Large intestine (tissue), 3 donors: ENCODE results near the gene DAPP1. TPM values are rescaled to one million over a fixed set of nuclear protein-coding genes. Genes with fewer than 3 reads are reported as not detected.

Experiments used
- DNase-seq, 2 donors: peaks; one replicate each; pipeline versions ENCODE4 v3.0.0 to v3.0.0-alpha.2; 2013
- H3K27ac ChIP-seq: one replicate; pipeline ENCODE4 v1.5.1; 2013; ENCODE audit warnings: low read length
- H3K27me3 ChIP-seq: 2 replicates; pipeline ENCODE4 v1.6.1; 2013; ENCODE audit warnings: low read length; ENCODE audit not compliant: control insufficient read depth, insufficient read depth
- H3K36me3 ChIP-seq: 2 replicates; pipeline ENCODE4 v1.6.1; 2013; ENCODE audit warnings: low read length; ENCODE audit not compliant: control insufficient read depth, insufficient read depth
- H3K4me1 ChIP-seq: one replicate; pipeline ENCODE4 v1.6.1; 2013; ENCODE audit warnings: low read length; ENCODE audit not compliant: control insufficient read depth, insufficient read depth
- H3K4me3 ChIP-seq: one replicate; pipeline ENCODE4 v1.5.1; 2013; ENCODE audit warnings: low read length
- H3K9me3 ChIP-seq: one replicate; pipeline ENCODE4 v1.6.1; 2013; ENCODE audit warnings: mild to moderate bottlenecking, low read depth, low read length, moderate library complexity; ENCODE audit not compliant: control insufficient read depth
- WGBS: methylation state at CpG from one replicate; pipeline ENCODE4 v1.1.5; 2013; ENCODE audit warnings: low lambda C conversion rate; ENCODE audit not compliant: insufficient coverage; 5-methylcytosine and 5-hydroxymethylcytosine counted together
- polyA plus RNA-seq: library from polyadenylated mRNA; unstranded; fragments of 120-200 nt; gene quantifications from one replicate; pipeline ENCODE4 v1.2.1, GENCODE V29; 2013

Gene DAPP1
- polyA plus RNA-seq, 1 donor, result 2.2 TPM

DNA sequence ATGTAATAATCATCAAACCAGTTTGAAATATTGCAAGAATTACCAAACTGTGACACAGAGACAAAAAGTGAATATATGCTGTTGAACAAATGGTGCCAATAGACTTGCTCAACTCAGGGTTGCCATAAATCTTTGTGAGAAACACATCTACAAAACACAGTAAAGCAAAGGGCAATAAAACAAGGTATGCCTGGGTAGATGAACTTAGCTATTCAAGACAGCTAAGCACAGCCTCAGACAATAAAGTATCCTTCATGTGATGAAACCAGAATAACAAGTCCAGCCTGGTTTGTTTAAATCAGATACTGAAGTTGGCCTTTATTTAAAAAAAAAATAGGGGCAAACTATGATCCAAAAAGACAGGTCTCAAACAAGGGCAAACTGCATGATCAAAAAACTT is 58.4 kb downstream of the DAPP1 start:
- Histone ChIP-seq H3K27me3 (no peaks in the 10 kb centered on the region), H3K36me3 (peaks cover 8% of the 10 kb centered on the region), H3K4me3 (no peak overlapping the region), H3K27ac (peak overlapping the region; percentile 32), H3K4me1 (no peaks in the 10 kb centered on the region), H3K9me3 (no peaks in the 10 kb centered on the region)
- peak; percentile 58 to 72 for DNase-seq

DNA sequence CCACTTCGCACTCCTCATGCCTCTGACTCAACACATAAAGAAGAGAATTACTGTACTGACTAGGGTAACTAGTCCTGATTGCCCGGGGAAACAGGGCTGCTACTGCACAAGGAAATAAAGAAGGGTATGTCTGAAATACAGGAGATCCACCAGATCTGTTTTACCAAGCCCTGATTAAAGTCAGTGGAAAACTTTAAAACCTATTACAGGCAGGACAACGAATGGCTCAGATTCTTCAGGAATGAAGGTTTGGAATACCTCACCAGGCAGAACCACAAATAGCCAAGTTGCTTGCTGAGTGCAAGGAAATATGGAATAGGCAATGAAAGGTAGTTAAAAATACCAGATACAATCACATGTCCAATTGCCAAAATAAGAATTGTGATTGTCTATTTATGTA is 60.3 kb downstream of the DAPP1 start:
- WGBS, result no CpG with 5 or more reads among the region's 3 CpGs
- H3K36me3 ChIP-seq, result peaks cover 23% of the 10 kb centered on the region

GRCh38 chr4:99878604-99879003 is 62.0 kb downstream of the DAPP1 start:
- no peak overlapping the region for H3K27ac ChIP-seq
- no peaks in the 10 kb centered on the region for H3K4me1 ChIP-seq
- no peak for DNase-seq
- H3K4me3 ChIP-seq, result no peak overlapping the region
- H3K36me3 ChIP-seq, result peaks cover 26% of the 10 kb centered on the region
- no peaks in the 10 kb centered on the region for H3K27me3 ChIP-seq
- no peaks in the 10 kb centered on the region for H3K9me3 ChIP-seq

More for the DNA sequence above, 60.3 kb downstream of the DAPP1 start:
- Histone ChIP-seq H3K27ac (no peak overlapping the region), H3K4me3 (no peak overlapping the region), H3K4me1 (no peaks in the 10 kb centered on the region), H3K9me3 (no peaks in the 10 kb centered on the region), H3K27me3 (no peaks in the 10 kb centered on the region)
- DNase-seq, result no peak

- H3K27ac ChIP-seq, result no peak overlapping the region
- no peaks in the 10 kb centered on the region for H3K9me3 ChIP-seq
- DNase-seq, result no peak
- peaks cover 30% of the 10 kb centered on the region for H3K36me3 ChIP-seq
- H3K4me3 ChIP-seq, result no peak overlapping the region
- no peaks in the 10 kb centered on the region for H3K27me3 ChIP-seq
- 83% methylated on average over 1 of the region's 3 CpGs for WGBS
- H3K4me1 ChIP-seq, result no peaks in the 10 kb centered on the region
Observed at GRCh38 chr4:99879458-99879857, 62.8 kb downstream of the DAPP1 start.

- Histone ChIP-seq H3K36me3 (peaks cover 32% of the 10 kb centered on the region), H3K9me3 (no peaks in the 10 kb centered on the region), H3K4me3 (no peak overlapping the region), H3K27ac (no peak overlapping the region), H3K4me1 (no peaks in the 10 kb centered on the region), H3K27me3 (no peaks in the 10 kb centered on the region)
- no peak for DNase-seq
- 70% methylated on average over 2 of the region's 2 CpGs for WGBS
Observed at GRCh38 chr4:99885063-99885664, 68.5 kb downstream of the DAPP1 start.

DNA sequence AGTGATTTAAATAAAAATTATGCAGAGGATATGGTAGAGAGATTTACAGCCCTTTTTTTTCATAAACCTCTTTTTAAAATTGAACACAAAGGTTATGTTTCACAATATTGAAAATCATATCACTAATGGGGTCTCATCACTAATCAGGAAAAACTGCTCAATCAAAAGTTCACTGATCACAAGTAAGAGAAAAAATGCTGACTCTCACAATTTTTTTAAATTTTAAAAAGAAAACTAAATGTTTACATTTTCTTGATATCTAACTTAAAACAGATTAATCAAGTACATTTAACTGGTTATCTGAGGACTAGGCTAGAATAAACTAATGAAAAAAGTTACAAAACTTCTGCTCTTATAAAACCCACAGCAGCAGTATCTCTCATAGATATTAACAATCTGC is 69.1 kb downstream of the DAPP1 start:
- Histone ChIP-seq H3K27ac (no peak overlapping the region), H3K4me3 (no peak overlapping the region), H3K4me1 (no peaks in the 10 kb centered on the region), H3K9me3 (no peaks in the 10 kb centered on the region), H3K36me3 (peaks cover 27% of the 10 kb centered on the region), H3K27me3 (no peaks in the 10 kb centered on the region)
- DNase-seq, result no peak

DNA sequence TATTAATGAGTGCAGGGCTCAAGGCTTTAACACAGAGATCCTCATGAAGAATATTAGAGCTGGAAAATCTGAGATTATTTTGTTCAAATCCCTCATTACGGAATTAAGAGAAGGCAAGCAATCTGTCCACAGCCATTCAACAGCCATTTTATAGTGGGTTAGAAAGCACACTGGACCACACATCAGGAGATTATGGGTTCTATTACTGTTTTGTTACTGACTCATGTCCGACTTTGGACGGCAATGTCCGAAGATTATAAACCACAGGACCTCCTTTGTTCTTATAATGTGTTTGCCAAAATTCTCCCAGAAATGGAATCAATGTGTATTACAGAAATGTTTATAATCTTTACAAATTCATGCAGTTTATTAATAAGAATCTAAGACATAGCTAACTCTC is 69.5 kb downstream of the DAPP1 start:
- no peaks in the 10 kb centered on the region for H3K4me1 ChIP-seq
- WGBS, result no CpG with 5 or more reads among the region's 4 CpGs

GRCh38 chr4:99887837-99888236 is 71.2 kb downstream of the DAPP1 start:
- H3K36me3 ChIP-seq, result peaks cover 15% of the 10 kb centered on the region
- H3K4me3 ChIP-seq, result no peak overlapping the region
- no peaks in the 10 kb centered on the region for H3K9me3 ChIP-seq
- no peaks in the 10 kb centered on the region for H3K4me1 ChIP-seq
- no peaks in the 10 kb centered on the region for H3K27me3 ChIP-seq
- WGBS, result 76% methylated on average over 5 of the region's 5 CpGs
- H3K27ac ChIP-seq, result no peak overlapping the region
- DNase-seq, result no peak

More for the DNA sequence above, 69.5 kb downstream of the DAPP1 start:
- Histone ChIP-seq H3K36me3 (peaks cover 24% of the 10 kb centered on the region), H3K4me3 (no peak overlapping the region), H3K9me3 (no peaks in the 10 kb centered on the region), H3K27ac (no peak overlapping the region), H3K27me3 (no peaks in the 10 kb centered on the region)
- DNase-seq, result no peak

GRCh38 chr4:99891351-99891750 is 74.7 kb downstream of the DAPP1 start:
- H3K27ac ChIP-seq, result no peak overlapping the region

DNA sequence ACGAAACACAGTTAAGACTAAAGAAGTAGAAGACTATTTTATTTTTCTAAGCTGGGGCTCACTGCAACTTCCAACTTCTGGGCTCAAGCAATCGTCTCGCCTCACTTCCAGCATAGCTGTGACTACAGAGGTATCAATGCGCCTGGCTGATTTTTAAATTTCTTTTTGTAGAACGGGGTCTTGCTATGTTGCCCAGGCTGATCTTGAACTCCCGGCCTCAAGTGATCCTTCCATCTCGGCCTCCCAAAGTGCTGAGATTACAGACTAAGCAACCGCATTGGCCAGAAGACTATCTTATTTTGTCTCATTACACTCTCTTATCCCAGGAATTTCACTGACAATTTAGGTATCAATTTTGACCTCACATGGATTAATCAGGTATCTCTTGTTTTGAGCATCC is 76.4 kb downstream of the DAPP1 start:
- Histone ChIP-seq H3K27ac (peak overlapping the region; percentile 91), H3K4me1 (no peaks in the 10 kb centered on the region), H3K27me3 (no peaks in the 10 kb centered on the region), H3K4me3 (peak overlapping the region; percentile 96), H3K36me3 (peaks cover 3% of the 10 kb centered on the region), H3K9me3 (no peaks in the 10 kb centered on the region)
- no peak for DNase-seq
- WGBS, result 100% methylated on average over 1 of the region's 8 CpGs

More at GRCh38 chr4:99891351-99891750, 74.7 kb downstream of the DAPP1 start:
- no peak for DNase-seq
- no peaks in the 10 kb centered on the region for H3K4me1 ChIP-seq
- no peak overlapping the region for H3K4me3 ChIP-seq
- 94% methylated on average over 1 of the region's 2 CpGs for WGBS
- peaks cover 4% of the 10 kb centered on the region for H3K36me3 ChIP-seq
- H3K9me3 ChIP-seq, result no peaks in the 10 kb centered on the region
- no peaks in the 10 kb centered on the region for H3K27me3 ChIP-seq

DNA sequence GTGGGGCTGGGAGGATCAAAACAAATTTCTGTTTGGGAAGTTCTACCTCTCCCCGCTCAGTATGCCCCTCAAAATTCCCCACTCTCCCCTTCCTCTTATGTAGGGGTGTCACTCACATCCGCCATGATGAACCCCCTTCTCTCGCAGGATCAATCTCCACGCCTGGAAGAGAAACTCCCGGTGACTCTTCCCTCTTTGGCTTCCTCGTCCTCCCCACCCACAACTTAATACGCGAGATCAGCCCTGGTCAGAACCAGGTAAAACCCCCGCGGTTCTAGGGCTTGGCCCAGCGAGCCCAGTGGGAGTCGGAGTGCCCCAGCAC is 77.2 kb downstream of the DAPP1 start:
- 20% methylated on average over 1 of the region's 12 CpGs for WGBS
- peak overlapping the region; percentile 96 for H3K4me3 ChIP-seq
- H3K4me1 ChIP-seq, result no peaks in the 10 kb centered on the region
- H3K27me3 ChIP-seq, result no peaks in the 10 kb centered on the region
- H3K36me3 ChIP-seq, result peaks cover 3% of the 10 kb centered on the region
- H3K27ac ChIP-seq, result peak overlapping the region; percentile 91
- no peak for DNase-seq
- H3K9me3 ChIP-seq, result no peaks in the 10 kb centered on the region
